Measurements from ENCODE around the gene FNDC1. TPM values are rescaled to one million over a fixed set of nuclear protein-coding genes. Genes with fewer than 3 reads are reported as not detected.

The FNDC1 gene
- total and polyA plus RNA-seq, 8 donors: 0.68 to 7.6 (median 5.5) TPM

GRCh38 chr6:159304641-159305040, 135.4 kb downstream of the FNDC1 start:
- Histone ChIP-seq H3K9me3 (no peaks in the 10 kb centered on the region), H3K4me3 (no peak overlapping the region), H3K27me3 (no peaks in the 10 kb centered on the region), H3K27ac (no peak overlapping the region), H3K36me3 (no peaks in the 10 kb centered on the region), H3K4me1 (no peaks in the 10 kb centered on the region)
- TF ChIP-seq, protein P1, sequence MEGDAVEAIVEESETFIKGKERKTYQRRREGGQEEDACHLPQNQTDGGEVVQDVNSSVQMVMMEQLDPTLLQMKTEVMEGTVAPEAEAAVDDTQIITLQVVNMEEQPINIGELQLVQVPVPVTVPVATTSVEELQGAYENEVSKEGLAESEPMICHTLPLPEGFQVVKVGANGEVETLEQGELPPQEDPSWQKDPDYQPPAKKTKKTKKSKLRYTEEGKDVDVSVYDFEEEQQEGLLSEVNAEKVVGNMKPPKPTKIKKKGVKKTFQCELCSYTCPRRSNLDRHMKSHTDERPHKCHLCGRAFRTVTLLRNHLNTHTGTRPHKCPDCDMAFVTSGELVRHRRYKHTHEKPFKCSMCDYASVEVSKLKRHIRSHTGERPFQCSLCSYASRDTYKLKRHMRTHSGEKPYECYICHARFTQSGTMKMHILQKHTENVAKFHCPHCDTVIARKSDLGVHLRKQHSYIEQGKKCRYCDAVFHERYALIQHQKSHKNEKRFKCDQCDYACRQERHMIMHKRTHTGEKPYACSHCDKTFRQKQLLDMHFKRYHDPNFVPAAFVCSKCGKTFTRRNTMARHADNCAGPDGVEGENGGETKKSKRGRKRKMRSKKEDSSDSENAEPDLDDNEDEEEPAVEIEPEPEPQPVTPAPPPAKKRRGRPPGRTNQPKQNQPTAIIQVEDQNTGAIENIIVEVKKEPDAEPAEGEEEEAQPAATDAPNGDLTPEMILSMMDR (IDR thresholded peaks at IDR 0.05): no peak
- ATAC-seq (no peak), DNase-seq (no peak)
- intact Hi-C loops (cut with DNase I): no loop called here

- H3K27me3 ChIP-seq: no peaks in the 10 kb centered on the region
- intact Hi-C loops (cut with DNase I): no loop called here
- ATAC-seq (no peak), DNase-seq (no peak)
- no peak overlapping the region for H3K27ac ChIP-seq
- H3K4me3 ChIP-seq: no peak overlapping the region
- H3K4me1 ChIP-seq: no peaks in the 10 kb centered on the region
- TF ChIP-seq, protein P1 (IDR thresholded peaks at IDR 0.05): no peak
- H3K36me3 ChIP-seq: no peaks in the 10 kb centered on the region
- no peaks in the 10 kb centered on the region for H3K9me3 ChIP-seq
Observed at GRCh38 chr6:159305159-159305558, 136.0 kb downstream of the FNDC1 start.

DNA sequence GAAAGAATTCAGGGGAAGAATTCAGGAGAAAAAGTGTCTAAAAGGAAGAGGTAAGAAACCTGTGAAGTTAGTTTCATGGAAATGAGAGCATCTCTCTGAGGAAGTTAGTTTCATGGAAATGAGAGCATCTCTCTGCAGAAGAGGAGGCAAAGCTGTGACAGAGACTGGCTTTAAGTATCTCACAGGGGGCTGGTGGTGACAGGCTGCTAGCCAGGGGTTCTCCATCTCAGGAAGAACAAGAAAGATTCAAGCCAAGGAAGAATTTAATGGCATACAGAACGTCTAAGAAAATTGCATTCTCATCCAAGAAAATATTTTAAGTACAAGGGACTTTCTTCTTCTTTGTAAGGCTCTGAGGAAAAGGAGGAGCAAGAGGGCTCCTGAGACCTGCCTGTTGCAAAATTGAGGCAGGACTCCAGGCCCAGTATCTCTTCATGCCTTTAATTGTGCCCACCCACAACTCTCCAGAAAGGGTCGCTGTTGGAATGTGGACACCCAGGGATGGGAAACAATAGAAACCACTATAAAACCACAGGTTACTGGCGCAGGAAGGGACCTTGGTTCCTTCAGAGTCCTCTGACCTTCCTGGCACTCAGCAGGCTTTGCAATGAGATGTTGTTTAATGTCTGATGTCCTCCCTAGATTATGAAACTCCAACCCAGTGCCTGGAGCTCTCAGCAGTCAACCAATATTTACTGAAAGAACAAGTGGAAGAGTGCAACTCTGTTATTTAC, 136.8 kb downstream of the FNDC1 start:
- H3K9me3 ChIP-seq: no peaks in the 10 kb centered on the region
- TF ChIP-seq, protein P1 (IDR thresholded peaks at IDR 0.05): no peak
- no peaks in the 10 kb centered on the region for H3K4me1 ChIP-seq
- DNase-seq (no peak), ATAC-seq (no peak)
- intact Hi-C loops (cut with DNase I): no loop called here
- no peaks in the 10 kb centered on the region for H3K27me3 ChIP-seq
- no peak overlapping the region for H3K4me3 ChIP-seq
- no peaks in the 10 kb centered on the region for H3K36me3 ChIP-seq
- H3K27ac ChIP-seq: no peak overlapping the region

- no peak overlapping the region for H3K4me3 ChIP-seq
- H3K36me3 ChIP-seq: no peaks in the 10 kb centered on the region
- H3K4me1 ChIP-seq: no peaks in the 10 kb centered on the region
- no peaks in the 10 kb centered on the region for H3K9me3 ChIP-seq
- ATAC-seq: no peak
- intact Hi-C loops (cut with DNase I): no loop called here
- TF ChIP-seq, protein P1 (IDR thresholded peaks at IDR 0.05): no peak
- H3K27me3 ChIP-seq: no peaks in the 10 kb centered on the region
- no peak for DNase-seq
- H3K27ac ChIP-seq: no peak overlapping the region
Observed at GRCh38 chr6:159307246-159307790, 138.1 kb downstream of the FNDC1 start.

DNA sequence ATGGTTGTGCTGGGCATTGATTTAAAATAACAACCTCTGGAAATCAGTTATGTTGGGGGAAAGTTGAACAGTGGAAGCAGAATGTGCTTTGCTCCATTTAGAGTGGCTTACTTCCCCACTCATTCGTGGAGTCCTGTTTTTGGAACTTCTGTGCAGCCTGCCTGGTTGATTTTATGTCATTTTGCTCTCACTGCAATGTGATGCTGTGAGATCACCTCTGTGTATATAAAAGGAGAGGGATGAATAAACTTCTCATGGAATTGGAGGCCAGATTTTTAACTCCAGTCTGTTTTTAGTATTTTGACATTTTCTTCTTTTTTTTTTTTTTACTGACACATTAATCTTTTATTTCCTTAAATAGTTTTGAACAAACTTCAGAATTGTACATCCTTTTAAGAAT, 139.0 kb downstream of the FNDC1 start:
- DNase-seq (no peak), ATAC-seq (no peak)
- Histone ChIP-seq H3K4me1 (no peaks in the 10 kb centered on the region), H3K27me3 (no peaks in the 10 kb centered on the region), H3K4me3 (no peak overlapping the region), H3K9me3 (no peaks in the 10 kb centered on the region), H3K36me3 (no peaks in the 10 kb centered on the region), H3K27ac (no peak overlapping the region)
- intact Hi-C loops (cut with DNase I): no loop called here
- TF ChIP-seq, protein P1 (IDR thresholded peaks at IDR 0.05): no peak
